H1 (cell line): ENCODE results near the gene KDM4E. TPM values are rescaled to one million over a fixed set of nuclear protein-coding genes. Genes with fewer than 3 reads are reported as not detected.

Experiments
- CTCF ChIA-PET: fragments of 300-600 bp; sonication (Branson Sonifier 250); formaldehyde crosslinking; loops from one replicate; lab custom pipeline; 2021; ENCODE audit not compliant: partially characterized antibody; lab: Charles Lee
- POLR2A ChIA-PET: fragments of 300-600 bp; sonication (Branson Sonifier 250); formaldehyde crosslinking; loops from one replicate; lab custom pipeline; 2021; ENCODE audit warnings: inconsistent platforms; ENCODE audit not compliant: partially characterized antibody; lab: Charles Lee
- DNase-seq, 2 experiments: peaks; one replicate each; pipeline versions ENCODE4 v3.0.0 to v3.0.0-alpha.2; 2010 to 2022; ENCODE audit warnings: low spot score in 2 of 2, low read depth in 1 of 2, mixed read lengths in 1 of 2
- FAIRE-seq: peaks from 2 replicates; lab custom pipeline; 2011; peaks lifted over from hg19 to GRCh38; lab: Jason Lieb, UNC
- H2AFZ ChIP-seq: 2 replicates; pipeline ENCODE4 v1.8.1; 2012; ENCODE audit warnings: low read length, inconsistent platforms
- H2AK5ac ChIP-seq: 2 replicates; pipeline ENCODE4 v1.6.1; 2013; ENCODE audit warnings: low read depth, low read length
- H2BK120ac ChIP-seq: replicated peaks from 2 replicates; pipeline ENCODE3; 2013; ENCODE audit warnings: low read depth, low read length, inconsistent platforms
- H2BK12ac ChIP-seq: 2 replicates; pipeline ENCODE4 v1.6.1; 2013; ENCODE audit warnings: low read depth, low read length
- H2BK15ac ChIP-seq: 2 replicates; pipeline ENCODE4 v1.6.1; 2013; ENCODE audit warnings: low read length
- H2BK20ac ChIP-seq: 2 replicates; pipeline ENCODE4 v1.6.1; 2013; ENCODE audit warnings: low read length
- H2BK5ac ChIP-seq: 2 replicates; pipeline ENCODE4 v1.6.1; 2013; ENCODE audit warnings: low read depth, low read length
- H3K14ac ChIP-seq: 2 replicates; pipeline ENCODE4 v1.6.1; 2013; ENCODE audit warnings: inconsistent platforms; ENCODE audit not compliant: insufficient read length
- H3K18ac ChIP-seq: 2 replicates; pipeline ENCODE4 v1.6.1; 2013; ENCODE audit warnings: low read length; ENCODE audit errors: extremely low read depth
- H3K23ac ChIP-seq: 2 replicates; pipeline ENCODE4 v1.6.1; 2013; ENCODE audit warnings: inconsistent platforms; ENCODE audit not compliant: insufficient read length
- H3K23me2 ChIP-seq: 2 replicates; pipeline ENCODE4 v1.6.1; 2013; ENCODE audit warnings: low read depth, low read length
- H3K27ac ChIP-seq: 2 replicates; pipeline ENCODE4 v1.6.1; 2011; ENCODE audit warnings: low read depth, low read length, inconsistent platforms
- H3K27me3 ChIP-seq, 4 experiments: replicated peaks in 1 of 4; 1 replicate in 1 of 4; 2 replicates in 3 of 4; pipeline versions ENCODE4 v1.6.1 to v1.8.1; 2011 to 2013; ENCODE audit warnings: low read length in 3 of 4, mild to moderate bottlenecking in 3 of 4, inconsistent platforms in 2 of 4, mixed read lengths in 2 of 4, moderate library complexity in 1 of 4; ENCODE audit not compliant: control insufficient read depth in 3 of 4, insufficient read depth in 3 of 4; ENCODE audit errors: extremely low read depth in 1 of 4
- H3K36me3 ChIP-seq, 4 experiments: 2 replicates each; pipeline versions ENCODE4 v1.6.1 to v1.8.1; 2011 to 2013; ENCODE audit warnings: mild to moderate bottlenecking in 4 of 4, low read length in 3 of 4, moderate library complexity in 2 of 4, control low read depth in 1 of 4, inconsistent platforms in 1 of 4; ENCODE audit not compliant: insufficient read depth in 4 of 4, control insufficient read depth in 2 of 4
- H3K4ac ChIP-seq: replicated peaks from 2 replicates; pipeline ENCODE3; 2013; ENCODE audit warnings: low read length, low read depth, mixed read lengths, inconsistent platforms; ENCODE audit not compliant: insufficient read length
- H3K4me1 ChIP-seq, 4 experiments: replicated peaks in 1 of 4; 1 replicate in 1 of 4; 2 replicates in 3 of 4; pipeline versions ENCODE4 v1.6.1 to v1.8.1; 2011 to 2013; ENCODE audit warnings: low read length in 3 of 4, inconsistent platforms in 2 of 4, mixed read lengths in 1 of 4; ENCODE audit not compliant: insufficient read depth in 4 of 4, control insufficient read depth in 3 of 4
- H3K4me2 ChIP-seq, 2 experiments: 2 replicates each; pipeline versions ENCODE4 v1.6.1 to v1.8.1; 2011 to 2013; ENCODE audit warnings: low read depth in 2 of 2, low read length in 2 of 2, control low read depth in 1 of 2, inconsistent platforms in 1 of 2, mild to moderate bottlenecking in 1 of 2; ENCODE audit not compliant: insufficient read depth in 1 of 2
- H3K4me3 ChIP-seq, 4 experiments: fragments of 200-600, 300-600 bp in 1 of 4; sonication (generic), shearing (Covaris generic), sonication (Bioruptor Twin) in 1 of 4; 2 replicates each; pipeline versions ENCODE4 v1.5.1 to v1.8.1; 2011 to 2016; ENCODE audit warnings: low read length in 4 of 4, low read depth in 3 of 4, control low read depth in 2 of 4, inconsistent platforms in 2 of 4, mild to moderate bottlenecking in 2 of 4, mixed read lengths in 1 of 4, moderate library complexity in 1 of 4; ENCODE audit not compliant: insufficient read depth in 2 of 4; ENCODE audit errors: extremely low read depth in 1 of 4
- H3K56ac ChIP-seq: replicated peaks from 2 replicates; pipeline ENCODE3; 2013; ENCODE audit warnings: low read depth, mild to moderate bottlenecking, mixed read lengths, low read length, inconsistent platforms; ENCODE audit not compliant: insufficient read length
- H3K79me1 ChIP-seq: 2 replicates; pipeline ENCODE4 v1.6.1; 2013; ENCODE audit warnings: low read depth, low read length, control low read depth
- H3K79me2 ChIP-seq, 2 experiments: 2 replicates each; pipeline versions ENCODE4 v1.6.1 to v1.8.1; 2012 to 2013; ENCODE audit warnings: low read length in 2 of 2, mild to moderate bottlenecking in 2 of 2, inconsistent platforms in 1 of 2; ENCODE audit not compliant: insufficient read depth in 2 of 2, control insufficient read depth in 1 of 2
- H3K9ac ChIP-seq, 4 experiments: replicated peaks in 1 of 4; 1 replicate in 1 of 4; 2 replicates in 3 of 4; pipeline versions ENCODE4 v1.6.1 to v1.8.1; 2011 to 2013; ENCODE audit warnings: low read depth in 3 of 4, low read length in 3 of 4, control low read depth in 2 of 4, mild to moderate bottlenecking in 2 of 4, moderate library complexity in 2 of 4, inconsistent platforms in 1 of 4; ENCODE audit errors: extremely low read depth in 1 of 4
- H3K9me3 ChIP-seq, 2 experiments: 2 replicates each; pipeline versions ENCODE4 v1.6.1 to v1.8.1; 2012 to 2013; ENCODE audit warnings: mild to moderate bottlenecking in 2 of 2, moderate library complexity in 2 of 2, control low read depth in 1 of 2, inconsistent platforms in 1 of 2, low read depth in 1 of 2, low read length in 1 of 2, mixed read lengths in 1 of 2; ENCODE audit not compliant: insufficient read depth in 2 of 2
- H4K20me1 ChIP-seq, 2 experiments: replicated peaks in 1 of 2; 2 replicates each; pipeline versions ENCODE3 to v1.8.1; 2011 to 2013; ENCODE audit warnings: inconsistent platforms in 2 of 2, low read length in 2 of 2, mild to moderate bottlenecking in 1 of 2; ENCODE audit not compliant: insufficient read depth in 2 of 2, control insufficient read depth in 1 of 2
- H4K5ac ChIP-seq: 2 replicates; pipeline ENCODE4 v1.6.1; 2013; ENCODE audit warnings: low read length, low read depth, mixed read lengths, inconsistent platforms; ENCODE audit not compliant: insufficient read length
- H4K8ac ChIP-seq: 2 replicates; pipeline ENCODE4 v1.8.0; 2013; ENCODE audit warnings: mild to moderate bottlenecking, moderate library complexity, low read length, inconsistent platforms; ENCODE audit not compliant: insufficient read depth; ENCODE audit errors: extremely low read depth
- H4K91ac ChIP-seq: replicated peaks from 2 replicates; pipeline ENCODE3; 2013; ENCODE audit warnings: low read length, mixed read lengths, inconsistent platforms; ENCODE audit not compliant: insufficient read length
- CTBP2 ChIP-seq: IDR thresholded peaks from 2 replicates; pipeline ENCODE4 v1.7.0; 2011; ENCODE audit warnings: borderline replicate concordance, mild to moderate bottlenecking, moderate library complexity, mixed read lengths, low read length; ENCODE audit not compliant: insufficient read depth, insufficient read length
- EP300 ChIP-seq, 2 experiments: IDR thresholded peaks; 1 replicate in 1 of 2; 2 replicates in 1 of 2; pipeline ENCODE4 v1.6.1; 2011 to 2012; ENCODE audit warnings: low read depth in 2 of 2, low read length in 2 of 2, mild to moderate bottlenecking in 2 of 2, borderline replicate concordance in 1 of 2, inconsistent platforms in 1 of 2, moderate library complexity in 1 of 2
- FOSL1 ChIP-seq: IDR thresholded peaks from 2 replicates; pipeline ENCODE4 v1.6.1; 2011; ENCODE audit warnings: mild to moderate bottlenecking, low read depth, low read length, moderate library complexity; ENCODE audit not compliant: insufficient read depth
- RFX5 ChIP-seq: IDR thresholded peaks from 2 replicates; pipeline ENCODE4 v1.6.1; 2011; ENCODE audit warnings: low read depth, low read length, improper control_type of control experiment, borderline replicate concordance
- RXRA ChIP-seq: IDR thresholded peaks from 2 replicates; pipeline ENCODE4 v1.6.1; 2011; ENCODE audit warnings: low read depth, mild to moderate bottlenecking, low read length, moderate library complexity; ENCODE audit not compliant: insufficient read depth
- TAF7 ChIP-seq: optimal IDR thresholded peaks from 2 replicates; pipeline ENCODE3; 2011; ENCODE audit warnings: low read depth, mild to moderate bottlenecking, inconsistent platforms, low read length, moderate library complexity, borderline replicate concordance
- TBP ChIP-seq: IDR thresholded peaks from 2 replicates; pipeline ENCODE4 v1.6.1; 2011; ENCODE audit warnings: low read depth, low read length, improper control_type of control experiment
- WGBS, 2 experiments: shearing (Covaris generic) in 1 of 2; methylation state at CpG; one replicate each; pipeline versions ENCODE4 v1.1.6 to v1.1.7; 2013 to 2015; ENCODE audit warnings: low lambda C conversion rate in 2 of 2, mixed read lengths in 2 of 2, inconsistent platforms in 1 of 2, low coverage in 1 of 2, missing lambda C conversion rate in 1 of 2; ENCODE audit not compliant: insufficient replicate concordance in 2 of 2, insufficient coverage in 1 of 2, insufficient read length in 1 of 2; ENCODE audit errors: extremely low coverage in 1 of 2, missing lambda C conversion rate in 1 of 2; 5-methylcytosine and 5-hydroxymethylcytosine counted together
- polyA plus RNA-seq, 7 experiments: library from polyadenylated mRNA; depleted of rRNA in 3 of 7; stranded (reverse) in 5 of 7; unstranded in 2 of 7; fragments of >200 nt in 5 of 7; fragments of 200-250 nt in 2 of 7; gene quantifications; 1 replicate in 5 of 7; 2 replicates in 1 of 7; 4 replicates in 1 of 7; pipeline versions ENCODE4 v1.2.1 to v1.2.3, GENCODE V29; 2011 to 2013; ENCODE audit warnings: missing spikeins in 2 of 7, mixed read lengths in 2 of 7
- total RNA-seq: library from RNA; stranded (reverse); fragmentation: NEBNext Ultra II Directional; extraction: Animal tissue kit (Norgen Biotek cat#: 25700); gene quantifications from 2 replicates; pipeline ENCODE4 v1.2.1, GENCODE V29; 2021
- TF ChIP-seq, protein P1 (sequence below): IDR thresholded peaks from 2 replicates; pipeline ENCODE4 v1.6.1; 2011; ENCODE audit warnings: low read length, improper control_type of control experiment

KDM4E gene
- total and polyA plus RNA-seq, 2 of the 8 experiments (the other 6 are each of a cell fraction or from before 2014, with no cell fraction given) = not detected

DNA sequence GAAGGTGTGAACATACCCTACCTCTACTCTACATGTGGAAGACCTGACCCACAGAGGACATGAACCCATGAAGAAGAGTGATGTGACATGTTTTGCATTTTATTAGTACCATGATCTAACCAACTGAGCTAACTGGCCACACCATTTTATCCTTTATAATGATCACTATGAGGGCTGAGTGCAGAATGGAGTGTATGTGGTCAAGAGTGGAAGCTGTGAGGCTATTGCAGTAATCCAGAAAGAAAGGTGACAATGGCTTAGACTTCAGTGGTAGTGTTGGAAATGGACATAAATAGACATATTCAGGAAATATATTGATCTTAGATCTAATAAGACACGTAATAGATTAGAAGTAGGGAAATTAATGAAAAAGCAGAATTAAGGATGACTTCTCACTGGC, 45.4 kb downstream of the KDM4E start:
- no peak for FAIRE-seq
- H3K14ac ChIP-seq = no peak overlapping the region
- DNase-seq = no peak
- H3K4ac ChIP-seq = no peak overlapping the region
- H2AK5ac ChIP-seq = no peak overlapping the region
- no peak overlapping the region for H3K18ac ChIP-seq
- no peak overlapping the region for H3K23ac ChIP-seq
- H2BK5ac ChIP-seq = no peak overlapping the region
- H2BK15ac ChIP-seq = no peak overlapping the region
- 93% methylated on average over 1 of the region's 1 CpG; no CpG with 5 or more reads in 1 of the 2 experiments for WGBS, 2 experiments
- H3K56ac ChIP-seq = no peak overlapping the region
- no peak overlapping the region for H3K9ac ChIP-seq
- H2AFZ ChIP-seq = no peak overlapping the region
- no peak overlapping the region for H2BK12ac ChIP-seq
- no peak overlapping the region for H3K4me3 ChIP-seq
- peaks cover 6% of the 10 kb centered on the region; the same call in 1 of the 2 replicates for H3K23me2 ChIP-seq
- H3K79me2 ChIP-seq = peaks cover 0 to 2% of the 10 kb centered on the region in 2 experiments; a peak in 1 of 4 replicates
- no peak overlapping the region for H2BK20ac ChIP-seq
- H3K27me3 ChIP-seq = no peaks in the 10 kb centered on the region
- H3K27ac ChIP-seq = no peak overlapping the region
- no peak overlapping the region for H4K5ac ChIP-seq
- H4K8ac ChIP-seq = no peak overlapping the region
- H4K91ac ChIP-seq = no peak overlapping the region
- H3K4me1 ChIP-seq = peaks cover 0 to 2% (median under 1%) of the 10 kb centered on the region in 4 experiments; a peak in 2 of 7 replicates
- ChIA-PET CTCF (interaction anchor here (0.6 to 7.0 kb wide), 27 partner anchors 9 to 771 kb away, joined by 3 to 84 read pairs (median 4); partner anchors contain the start of gene ENDOD1), POLR2A (interaction anchor here (4.0 to 5.7 kb wide), 2 partner anchors 21 to 81 kb away, joined by 35 to 44 read pairs; partner anchors contain the start of gene ENDOD1)
- peaks cover 0 to 2% of the 10 kb centered on the region in 2 experiments for H4K20me1 ChIP-seq
- no peak overlapping the region for H2BK120ac ChIP-seq
- H3K9me3 ChIP-seq = no peaks in the 10 kb centered on the region
- H3K36me3 ChIP-seq = no peaks in the 10 kb centered on the region
- H3K79me1 ChIP-seq = no peaks in the 10 kb centered on the region
- H3K4me2 ChIP-seq = no peak overlapping the region
- TF ChIP-seq TAF7 (no peak), EP300 (IDR thresholded peaks at IDR 0.05; ENCODE audit: borderline replicate concordance in 1 of 2, low read depth in 2 of 2, low read length in 2 of 2) (no peak), TBP (no peak), FOSL1 (no peak), RXRA (no peak), RFX5 (no peak), CTBP2 (no peak)
- TF ChIP-seq, protein P1, sequence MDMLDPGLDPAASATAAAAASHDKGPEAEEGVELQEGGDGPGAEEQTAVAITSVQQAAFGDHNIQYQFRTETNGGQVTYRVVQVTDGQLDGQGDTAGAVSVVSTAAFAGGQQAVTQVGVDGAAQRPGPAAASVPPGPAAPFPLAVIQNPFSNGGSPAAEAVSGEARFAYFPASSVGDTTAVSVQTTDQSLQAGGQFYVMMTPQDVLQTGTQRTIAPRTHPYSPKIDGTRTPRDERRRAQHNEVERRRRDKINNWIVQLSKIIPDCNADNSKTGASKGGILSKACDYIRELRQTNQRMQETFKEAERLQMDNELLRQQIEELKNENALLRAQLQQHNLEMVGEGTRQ = no peak
